Eye (tissue), 1 donor: ENCODE data around the gene ZNF184.

Experiments used
- DNase-seq: peaks from one replicate; pipeline ENCODE4 v3.0.0-alpha.2; 2015

ZNF184 gene

DNA sequence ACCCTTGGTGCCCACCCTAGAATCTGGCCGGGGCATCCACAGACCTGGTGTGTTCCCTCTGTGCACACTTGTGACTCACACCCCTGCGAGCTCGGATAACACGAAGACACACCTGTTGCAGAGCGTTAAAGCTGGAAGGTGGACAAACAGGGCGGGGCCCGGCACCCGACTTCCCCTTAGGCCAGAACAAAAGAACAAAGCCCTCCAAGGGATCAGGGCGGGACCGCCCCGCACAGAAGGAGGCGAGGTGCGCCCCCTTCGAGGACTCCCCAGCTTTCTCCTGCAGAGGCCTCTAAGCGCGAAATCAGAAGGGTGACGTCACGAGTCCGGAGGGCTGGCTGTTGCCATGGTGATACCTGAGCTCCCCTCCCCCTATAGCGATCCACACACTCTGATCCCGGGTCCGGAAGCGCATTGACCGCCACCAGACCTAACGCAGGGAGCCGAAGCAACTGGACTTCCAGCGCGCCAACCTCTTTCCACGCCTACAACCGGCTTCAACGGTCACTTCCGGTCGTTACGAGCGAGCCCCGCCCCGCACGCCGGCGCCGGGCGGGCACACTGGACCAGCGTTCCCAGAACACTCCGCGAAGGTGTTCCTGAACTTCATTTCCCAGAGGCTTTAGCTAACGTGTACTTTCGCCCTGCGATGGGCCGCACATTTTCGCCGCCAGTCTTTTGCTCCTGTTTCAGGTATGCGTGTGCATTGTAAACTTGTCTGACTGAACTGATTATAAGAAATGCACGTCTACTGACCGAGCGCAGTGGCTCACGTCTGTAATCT is at the start of gene ZNF184:
Gene ZNF184 (minus strand): TSS at position 489 of the 784 bp plus-strand sequence. CDS start 811 bp downstream, outside the sequence.
- peak; percentile 99 for DNase-seq

DNA sequence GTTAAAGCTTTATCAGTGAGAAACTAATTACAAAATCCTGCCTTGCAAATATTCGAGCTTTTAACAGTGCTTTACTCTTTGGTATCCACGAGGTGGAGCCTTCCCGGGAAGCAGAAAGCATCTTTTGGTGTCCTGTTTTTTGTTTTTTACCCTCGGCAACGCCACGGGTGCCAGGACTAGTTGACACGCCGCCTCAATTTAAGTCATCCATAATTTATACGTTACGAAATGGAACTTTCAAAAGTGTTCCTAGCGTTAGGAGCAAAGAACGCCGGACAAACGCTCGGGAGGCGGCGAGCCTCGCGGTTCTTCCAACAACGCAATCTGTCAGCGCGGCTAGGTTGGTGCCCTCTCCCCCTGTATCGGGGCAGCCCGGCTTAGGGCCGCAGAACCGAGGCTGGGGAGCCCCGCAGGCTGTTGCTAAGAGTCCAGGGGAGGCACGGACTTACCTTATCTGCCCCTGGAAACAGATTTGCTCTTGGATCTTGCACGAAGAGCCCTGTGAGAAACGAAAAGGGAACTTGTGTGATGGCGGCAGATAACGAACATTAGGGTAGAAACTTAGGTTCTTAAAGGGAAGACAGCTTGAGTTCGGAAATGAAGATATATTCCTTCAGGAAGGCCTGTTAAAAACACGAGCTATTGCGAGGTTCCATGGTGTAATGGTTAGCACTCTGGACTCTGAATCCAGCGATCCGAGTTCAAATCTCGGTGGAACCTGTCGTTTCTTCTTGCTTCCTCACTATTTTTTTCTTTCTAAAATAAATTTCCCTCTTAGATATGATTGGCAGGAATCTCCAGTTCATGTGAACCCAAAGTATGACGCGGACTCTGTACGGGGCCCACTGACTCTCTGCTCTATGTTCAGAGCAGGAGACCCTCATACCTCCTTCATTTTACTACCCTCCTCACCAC is 46.2 kb upstream of the ZNF184 start:
- peak; percentile 96 for DNase-seq

DNA sequence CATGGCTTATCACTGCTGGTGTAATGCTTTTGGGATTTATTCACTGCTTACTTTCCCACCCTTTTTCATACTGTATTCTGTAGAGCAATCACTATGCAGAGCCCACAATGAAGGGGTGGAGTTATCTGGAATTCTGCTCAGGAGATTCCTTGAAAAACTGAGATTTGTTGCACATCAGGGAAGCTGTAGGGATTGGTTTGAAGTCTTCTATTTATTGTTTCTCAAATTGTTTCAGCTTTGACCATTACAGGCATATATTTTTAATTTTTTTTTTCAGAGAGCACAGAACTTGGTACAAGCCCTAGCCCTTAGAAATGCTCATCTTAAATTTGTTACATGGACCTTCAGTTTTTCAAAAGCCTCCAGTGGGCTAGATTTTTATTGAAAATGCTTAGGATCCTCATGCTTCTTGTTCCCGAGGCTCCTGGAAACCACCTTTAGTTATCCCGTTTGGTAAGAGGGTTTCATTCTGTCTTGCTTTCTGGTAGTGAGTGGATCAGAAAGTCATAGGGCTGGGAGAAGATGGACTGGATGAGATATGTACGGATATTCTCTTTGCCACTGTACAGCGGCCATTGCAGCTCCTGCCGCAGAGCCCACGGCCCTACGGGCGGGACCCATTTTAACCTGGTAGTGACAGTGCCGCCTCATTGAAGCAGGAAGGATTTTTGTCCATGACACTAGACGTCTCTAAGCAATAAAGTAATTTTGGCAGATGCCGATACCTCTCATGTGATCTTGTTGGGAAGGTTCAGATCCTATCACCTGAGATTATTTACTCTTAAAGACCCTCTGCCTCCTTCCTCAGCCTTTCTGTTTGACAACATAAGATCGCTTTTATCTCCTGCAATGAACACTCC is 45.3 kb upstream of the ZNF184 start:
- no peak for DNase-seq

DNA sequence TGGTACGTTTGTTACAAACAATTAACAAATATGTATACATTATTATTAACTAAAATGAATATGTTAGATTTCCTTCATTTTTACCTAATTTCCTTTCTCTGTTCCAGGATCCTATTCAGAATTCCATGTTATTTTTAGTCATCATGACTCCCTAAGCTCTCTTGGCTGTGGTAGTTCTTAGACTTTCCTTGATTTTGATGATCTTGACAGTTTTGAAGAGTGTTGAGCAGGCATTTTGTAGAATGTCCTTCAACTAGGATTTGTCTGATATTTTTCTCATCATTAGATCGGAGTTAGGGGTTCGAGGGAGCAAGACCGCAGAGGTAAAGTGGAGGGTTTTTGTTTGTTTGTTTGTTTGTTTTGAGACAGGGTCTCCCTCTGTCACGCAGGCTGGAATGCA is 44.3 kb upstream of the ZNF184 start:
- DNase-seq: no peak

DNA sequence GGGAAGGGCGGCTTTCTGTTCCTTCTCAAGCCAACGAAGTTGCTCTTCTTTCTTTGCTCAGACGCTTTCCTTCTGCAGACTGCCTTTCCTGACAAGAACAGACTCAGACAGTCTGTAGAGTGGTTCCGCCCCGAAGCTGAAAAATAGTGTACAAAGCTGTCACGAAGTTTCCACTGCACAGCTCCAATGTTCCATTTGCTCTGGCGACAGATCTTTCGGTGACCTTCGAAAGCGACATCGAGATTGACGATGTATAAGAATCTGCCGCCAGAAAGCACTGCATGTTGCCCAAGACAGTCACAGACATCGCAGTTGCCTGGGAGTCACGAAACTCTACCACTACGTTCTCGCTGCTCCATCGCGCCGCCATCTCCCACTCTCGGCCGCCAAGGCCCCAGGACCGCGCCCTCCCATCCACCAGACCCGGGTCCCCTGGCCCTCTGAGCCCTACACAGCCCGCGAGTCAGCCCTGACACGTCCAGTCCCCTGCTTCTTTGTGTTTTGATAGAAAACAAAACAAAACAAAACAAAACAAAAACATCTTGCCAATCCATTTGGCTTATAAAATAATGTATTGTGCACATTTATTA is 42.1 kb upstream of the ZNF184 start:
- DNase-seq: no peak

DNA sequence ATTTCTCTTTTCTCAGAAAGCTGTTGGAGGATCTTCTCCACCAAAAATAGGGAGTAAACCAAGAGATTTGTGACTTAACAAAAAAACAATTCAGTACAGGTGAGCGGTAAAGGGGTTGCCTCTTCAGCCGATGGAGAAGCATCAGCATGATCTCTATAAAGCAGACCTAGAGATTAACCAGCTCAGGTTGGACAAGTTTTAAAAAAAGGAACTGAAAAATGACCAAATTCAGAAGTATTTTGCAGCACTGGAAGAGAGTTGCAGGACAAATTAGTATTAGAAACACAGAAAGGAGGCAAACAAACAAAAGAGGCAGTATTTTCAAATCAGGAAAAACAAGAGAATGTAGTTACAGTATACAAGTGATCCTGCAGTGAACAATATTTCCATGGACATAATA is 39.6 kb upstream of the ZNF184 start:
- DNase-seq: no peak

DNA sequence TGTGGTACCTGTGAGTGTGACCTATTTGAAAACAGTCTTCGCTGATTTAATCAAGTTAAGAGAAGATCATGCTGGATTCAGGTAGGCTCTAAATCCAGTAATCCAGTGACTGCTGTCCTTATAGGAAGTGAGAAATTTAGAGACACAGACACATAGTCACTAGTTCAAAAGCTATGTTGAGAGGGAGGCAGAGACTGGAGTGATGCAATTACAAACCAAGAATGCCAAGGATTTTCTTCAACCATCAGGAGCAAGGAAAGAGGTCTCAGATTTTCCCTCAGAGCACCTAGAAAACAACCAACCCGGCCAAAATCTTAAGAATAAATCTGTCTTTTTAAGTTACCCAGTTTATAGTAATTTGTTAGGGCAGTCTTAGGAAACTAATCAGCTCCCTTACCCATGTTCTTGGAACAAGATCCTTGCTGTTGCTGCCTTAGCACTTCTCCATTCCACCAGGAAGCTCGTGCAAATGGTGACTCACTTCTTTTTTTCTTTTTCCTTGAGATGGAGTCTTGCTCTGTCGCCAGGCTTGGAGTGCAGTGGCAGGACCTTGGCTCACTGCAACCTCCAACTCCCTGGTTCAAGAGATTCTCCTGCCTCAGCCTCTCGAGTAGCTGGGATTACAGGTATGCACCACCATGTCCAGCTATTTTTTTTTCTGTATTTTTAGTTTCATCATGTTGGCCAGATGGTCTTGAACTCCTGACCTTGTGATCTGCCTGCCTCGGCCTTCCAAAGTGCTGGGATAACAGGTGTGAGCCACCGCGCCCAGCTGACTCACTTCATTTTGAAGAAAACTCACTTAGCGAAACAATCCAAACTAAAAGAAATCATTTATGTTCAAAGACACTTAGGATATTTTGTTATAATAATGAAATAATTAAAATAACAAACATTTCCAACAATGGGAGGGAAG is 34.4 kb upstream of the ZNF184 start:
- no peak for DNase-seq

DNA sequence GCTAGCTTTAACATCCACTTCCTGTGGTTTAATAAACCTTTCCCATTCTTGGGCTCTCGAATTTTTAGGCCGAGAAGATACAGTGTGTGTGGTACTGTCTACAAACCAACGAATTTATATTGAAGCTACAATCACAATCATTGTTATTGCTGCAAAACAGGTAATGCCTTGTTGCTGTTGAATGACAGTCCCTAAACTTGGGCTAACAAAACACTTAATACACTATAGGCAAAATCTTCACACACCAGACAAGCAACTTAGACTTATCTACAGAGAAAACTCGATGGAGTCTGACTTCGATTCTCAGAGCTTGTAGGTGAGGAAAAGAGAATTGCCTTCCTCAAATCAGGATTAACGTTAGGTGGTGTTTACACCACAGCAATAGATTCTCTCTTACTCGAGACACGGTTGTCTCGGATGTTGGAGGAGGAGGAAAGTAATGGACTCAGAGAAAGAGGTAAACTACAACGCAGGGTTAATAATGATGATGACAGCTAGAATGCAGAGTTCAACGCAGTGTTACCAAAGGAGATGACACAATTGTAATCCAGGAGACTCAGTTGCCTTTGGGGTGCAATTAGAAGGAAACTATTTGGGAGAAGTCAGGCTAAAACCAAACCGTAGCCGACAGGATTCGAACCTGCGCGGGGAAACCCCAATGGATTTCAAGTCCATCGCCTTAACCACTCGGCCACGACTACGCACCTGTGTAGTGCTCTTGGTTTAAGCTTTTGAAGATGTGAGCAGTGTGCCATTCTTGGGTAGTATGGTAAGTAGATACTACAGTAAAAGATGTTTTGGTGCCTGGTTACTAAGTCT is 32.5 kb upstream of the ZNF184 start:
- no peak for DNase-seq

DNA sequence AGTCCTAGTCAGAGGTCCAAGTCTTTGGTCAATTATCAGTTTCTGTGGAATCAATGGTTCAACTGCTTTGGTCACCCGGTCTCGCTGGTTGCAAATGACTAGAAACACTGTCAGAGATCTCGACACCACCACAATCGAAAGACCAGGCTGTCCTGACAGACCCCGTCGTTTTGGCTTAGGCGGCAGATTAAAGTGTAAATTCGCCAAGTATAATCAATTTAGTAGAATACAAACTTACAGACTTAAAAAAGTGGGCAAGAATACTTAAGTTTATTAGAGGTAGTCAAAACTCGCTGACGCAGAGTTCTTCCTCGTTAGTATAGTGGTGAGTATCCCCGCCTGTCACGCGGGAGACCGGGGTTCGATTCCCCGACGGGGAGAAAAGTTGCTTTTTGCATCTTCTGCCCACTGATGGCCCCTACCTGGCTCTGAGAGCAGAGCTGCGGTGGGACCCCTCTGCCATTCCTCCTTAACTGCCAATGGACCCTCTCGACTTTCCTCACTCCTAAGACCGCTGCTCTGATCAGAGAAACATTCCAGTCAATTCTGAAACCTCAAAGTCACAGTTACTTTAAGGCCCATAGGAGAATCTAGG is 30.6 kb upstream of the ZNF184 start:
- peak; percentile 93 for DNase-seq

DNA sequence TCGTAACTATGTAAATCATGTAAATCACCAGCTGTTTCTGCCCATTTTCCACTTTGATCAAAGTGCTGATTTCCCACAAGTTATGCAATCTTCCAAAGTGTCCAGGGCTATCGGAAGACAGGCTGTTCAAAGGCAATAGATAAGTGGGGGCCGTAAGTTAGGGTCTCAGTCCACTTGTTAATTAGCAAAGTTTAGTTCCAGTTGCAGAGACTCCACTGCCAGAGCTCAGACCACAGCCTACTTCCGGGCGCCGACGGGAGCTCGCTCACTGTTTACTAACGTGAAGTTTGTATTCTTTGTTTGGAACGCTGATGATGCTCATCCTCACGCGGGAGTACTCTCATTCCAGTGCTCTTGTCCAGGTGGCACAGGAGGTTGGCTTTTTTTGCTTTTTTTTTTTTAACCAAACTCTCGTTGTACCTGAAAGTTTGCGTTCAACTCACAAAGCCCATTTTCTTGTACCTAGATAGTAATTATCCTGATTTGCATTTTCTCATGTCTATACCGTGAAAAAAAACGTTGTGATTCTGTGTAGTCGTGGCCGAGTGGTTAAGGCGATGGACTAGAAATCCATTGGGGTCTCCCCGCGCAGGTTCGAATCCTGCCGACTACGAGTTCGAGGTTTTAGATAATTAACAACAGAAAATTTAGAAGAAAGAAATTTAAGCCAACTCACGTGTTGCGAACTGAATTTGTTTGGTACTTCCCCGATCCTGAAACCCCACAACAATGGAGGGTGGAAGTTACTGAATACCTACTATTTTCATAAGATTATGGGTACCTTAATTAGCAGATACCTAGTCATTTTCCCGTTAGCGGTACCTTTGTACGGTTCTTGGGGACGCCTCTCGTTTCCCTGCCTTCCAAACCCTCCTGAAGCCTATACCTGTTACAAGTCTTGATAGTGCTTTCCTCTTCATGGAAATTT is 29.9 kb upstream of the ZNF184 start:
- peak; percentile 84 for DNase-seq

DNA sequence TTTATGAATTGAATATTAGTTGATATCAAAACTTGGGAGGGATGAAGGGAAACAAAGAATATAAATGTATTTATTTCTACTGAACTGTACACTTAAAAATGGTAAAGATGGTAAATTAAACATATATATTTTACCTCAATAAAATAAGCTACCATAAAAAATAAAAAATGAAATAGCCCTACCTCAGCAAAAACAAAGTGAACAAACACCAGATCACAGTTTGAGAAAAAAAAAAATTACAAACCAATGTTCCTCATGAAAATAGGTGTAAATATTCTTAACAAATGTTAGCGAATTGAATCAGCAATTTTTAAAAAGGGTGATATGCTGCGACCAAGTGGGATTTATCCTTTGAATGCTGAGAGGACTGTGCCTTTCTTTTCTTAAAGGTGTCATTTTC is 28.3 kb upstream of the ZNF184 start:
- no peak for DNase-seq

DNA sequence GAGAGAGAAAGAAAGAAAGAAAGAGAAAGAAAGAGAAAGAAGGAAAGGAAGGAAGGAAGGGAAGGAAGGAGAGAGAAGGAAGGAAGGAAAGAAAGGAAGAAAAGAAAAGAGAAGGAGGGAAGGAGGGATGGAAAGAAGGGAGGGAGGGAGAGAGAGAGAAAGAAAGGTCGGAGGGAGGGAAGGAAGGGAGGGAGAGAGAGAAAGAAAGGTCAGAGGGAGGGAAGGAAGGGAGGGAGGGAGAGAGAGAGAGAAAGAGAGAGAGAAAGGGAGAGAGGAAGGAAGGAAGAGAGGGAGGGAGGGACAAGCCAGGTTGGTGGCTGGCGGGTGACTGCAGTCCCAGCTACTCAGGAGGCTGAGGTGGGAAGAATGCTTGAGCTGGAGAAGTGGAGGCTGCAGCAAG is 27.3 kb upstream of the ZNF184 start:
- no peak for DNase-seq

DNA sequence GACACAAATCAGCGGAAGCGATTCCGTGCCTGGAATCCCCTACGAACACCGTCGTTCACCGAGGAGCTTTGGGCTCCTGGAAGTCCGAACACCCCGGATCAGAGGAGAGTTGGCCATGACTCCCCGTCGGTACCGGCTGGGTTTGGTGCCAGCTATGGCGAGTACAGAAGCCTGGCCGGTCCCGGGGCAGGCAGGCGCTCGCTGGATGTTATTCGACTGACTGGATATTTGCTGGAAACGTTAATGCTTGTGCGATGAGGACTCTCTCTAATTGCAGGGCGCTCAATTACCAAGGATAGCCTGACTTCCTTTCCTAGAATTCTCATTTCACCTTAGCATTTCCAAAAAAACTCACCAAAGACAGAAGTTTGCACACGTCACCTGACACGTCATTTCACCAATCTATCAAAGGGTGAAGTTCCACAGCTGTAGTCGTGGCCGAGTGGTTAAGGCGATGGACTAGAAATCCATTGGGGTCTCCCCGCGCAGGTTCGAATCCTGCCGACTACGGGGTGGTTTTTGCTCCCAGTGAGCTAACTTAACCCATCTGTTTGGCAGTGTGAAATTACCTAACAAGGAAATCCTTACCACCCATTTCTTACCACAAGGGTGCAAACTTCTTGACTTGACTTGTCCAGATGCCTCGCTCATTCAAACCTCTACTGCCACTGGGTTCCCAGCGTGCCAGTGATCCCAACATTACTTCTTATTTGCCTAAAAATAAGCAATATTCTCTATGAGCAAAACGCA is 22.7 kb upstream of the ZNF184 start:
- DNase-seq: peak; percentile 86

DNA sequence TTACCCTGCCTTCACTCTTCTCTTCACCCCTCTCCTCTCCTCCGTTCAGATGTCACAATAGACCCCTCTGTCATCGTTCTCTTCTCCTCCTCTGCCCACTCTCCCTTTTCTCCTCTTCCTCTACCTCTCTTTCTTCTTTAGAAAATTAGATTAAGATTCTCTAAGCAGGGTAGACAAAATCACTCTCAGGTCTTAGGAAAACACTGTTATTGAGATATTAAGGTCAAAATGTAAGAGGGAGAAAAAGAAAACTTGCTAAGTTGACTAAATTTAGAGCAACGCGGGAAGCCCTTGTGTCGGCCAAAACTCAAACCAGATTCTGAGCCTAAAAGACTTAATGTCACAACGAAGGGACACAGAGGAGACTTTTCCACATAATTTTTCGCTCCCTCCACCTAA is 22.1 kb upstream of the ZNF184 start:
- no peak for DNase-seq

DNA sequence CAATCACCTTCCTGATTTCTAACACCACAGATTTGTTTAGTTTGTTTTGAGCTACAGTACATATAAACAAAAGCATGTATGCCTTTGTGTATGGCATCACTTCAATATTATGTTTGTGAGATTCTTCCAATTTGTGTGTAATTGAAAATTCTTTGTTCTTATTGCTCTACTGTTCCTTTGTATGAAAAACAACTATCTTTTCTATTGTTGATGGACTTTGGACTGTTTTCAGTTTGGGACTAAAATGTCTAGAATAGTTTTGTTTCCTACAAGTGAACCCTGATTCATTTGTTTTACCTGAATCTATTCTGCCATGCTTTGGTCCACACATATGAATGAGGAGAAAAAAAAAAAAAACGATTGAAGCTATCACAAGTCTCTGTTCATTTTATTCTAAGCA is 21.2 kb upstream of the ZNF184 start:
- no peak for DNase-seq

DNA sequence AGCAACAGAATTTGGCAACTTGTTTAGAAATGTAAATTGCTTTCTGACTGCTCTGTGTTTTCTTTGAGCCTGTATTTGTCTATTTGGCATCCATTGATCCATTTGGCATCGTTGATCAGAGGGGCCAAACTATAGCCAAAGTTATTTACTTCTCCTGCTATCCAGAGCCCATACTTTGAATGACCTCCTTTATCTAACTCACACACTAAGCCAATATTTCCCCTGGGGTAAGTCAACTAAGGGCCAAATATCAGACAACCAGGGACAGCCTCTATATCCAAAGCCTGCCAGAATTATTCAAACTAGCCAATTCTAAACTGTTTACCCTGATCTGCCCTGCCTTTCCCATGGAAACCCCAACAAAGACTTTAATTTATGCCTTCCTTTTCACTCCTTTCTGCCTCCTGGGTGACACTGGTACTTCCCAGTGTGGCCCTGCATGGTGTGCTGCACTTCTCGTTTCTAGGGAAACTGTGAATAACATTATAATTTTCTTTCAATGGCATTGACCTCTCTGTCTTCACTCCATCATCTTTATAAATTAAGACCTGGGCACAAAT is 19.8 kb upstream of the ZNF184 start:
- no peak for DNase-seq

DNA sequence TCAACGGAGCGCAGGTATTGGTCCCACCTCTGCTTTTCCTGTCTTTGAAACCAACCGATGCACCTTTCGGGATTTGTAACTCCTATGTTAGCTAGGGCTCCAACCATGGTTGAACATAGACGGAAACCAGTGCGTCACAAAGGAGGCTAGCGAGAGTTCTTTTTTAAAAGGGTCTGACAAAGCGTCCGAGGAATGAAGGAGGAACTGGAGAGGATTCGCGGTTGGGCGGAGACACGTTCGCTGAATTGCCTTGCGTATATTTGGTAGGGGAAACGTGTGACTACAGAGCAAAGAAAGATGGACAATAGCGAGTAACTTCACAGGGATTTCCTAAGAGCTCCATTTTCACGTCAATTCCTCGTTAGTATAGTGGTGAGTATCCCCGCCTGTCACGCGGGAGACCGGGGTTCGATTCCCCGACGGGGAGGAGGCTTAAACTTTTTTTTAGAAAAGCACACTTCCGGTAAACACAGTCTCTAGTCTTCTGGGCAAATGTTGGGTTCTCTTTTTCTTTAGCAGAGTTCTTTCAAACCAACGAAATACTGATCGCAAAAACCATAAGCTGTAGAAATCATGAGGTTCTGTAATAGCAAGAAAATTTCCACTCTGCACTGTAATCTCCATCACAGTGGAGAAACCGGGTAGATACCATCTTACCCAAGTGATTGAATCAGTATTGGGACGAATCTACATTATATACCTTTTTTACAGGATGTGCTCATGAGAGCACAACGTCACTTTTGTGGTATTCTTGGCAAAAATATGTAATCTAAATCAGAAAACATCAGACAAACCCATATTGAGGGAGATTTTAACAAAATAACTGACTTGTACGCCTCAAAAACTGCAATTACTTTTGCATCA is 6.6 kb upstream of the ZNF184 start:
- peak; percentile 97 for DNase-seq
